CD4-positive, alpha-beta T cell (primary cell): ENCODE data around the gene ARHGEF25. TPM values are rescaled to one million over a fixed set of nuclear protein-coding genes. Genes with fewer than 3 reads are reported as not detected.
"Not testable (repeated sequence)": the region's sequence is repeated elsewhere in the genome, so short reads cannot be mapped to it uniquely, and the experiment has no call there.

Experiments used
- ATAC-seq: fragments of 200-7000 bp; cut with Tn5 transposase; one replicate; pipeline ENCODE4 v1.10.0; 2022; ENCODE audit warnings: mild to moderate bottlenecking; ENCODE audit not compliant: poor library complexity
- CTCF ChIA-PET: fragments of 350-600 bp; sonication (Branson Sonifier 250); formaldehyde crosslinking; loops from one replicate; lab custom pipeline; 2021; ENCODE audit warnings: antibody characterized with exemption, inconsistent platforms; lab: Charles Lee
- POLR2A ChIA-PET: fragments of 350-600 bp; sonication (Branson Sonifier 250); formaldehyde crosslinking; loops from one replicate; lab custom pipeline; 2021; ENCODE audit warnings: antibody characterized with exemption, inconsistent platforms; lab: Charles Lee
- DNase-seq, 14 experiments: peaks; one replicate each; pipeline ENCODE4 v3.0.0-alpha.2; 2013 to 2020; ENCODE audit warnings: mixed read lengths in 2 of 14
- H3K27ac ChIP-seq, 2 donors: one replicate each; pipeline versions ENCODE4 v1.5.1 to v1.7.0; 2013; ENCODE audit warnings: low read length in 2 of 2, low read depth in 1 of 2, mild to moderate bottlenecking in 1 of 2
- H3K27me3 ChIP-seq, 2 experiments: 1 replicate in 1 of 2; 2 replicates in 1 of 2; pipeline versions ENCODE4 v1.6.1 to v1.7.0; 2013; ENCODE audit warnings: low read length in 2 of 2, control low read depth in 1 of 2, mild to moderate bottlenecking in 1 of 2, moderate library complexity in 1 of 2; ENCODE audit not compliant: insufficient read depth in 2 of 2, control insufficient read depth in 1 of 2
- H3K36me3 ChIP-seq: one replicate; pipeline ENCODE4 v1.6.1; 2013; ENCODE audit warnings: low read length, control low read depth; ENCODE audit not compliant: insufficient read depth
- H3K4me1 ChIP-seq: one replicate; pipeline ENCODE4 v1.6.1; 2013; ENCODE audit warnings: low read length, control low read depth; ENCODE audit not compliant: insufficient read depth
- H3K4me3 ChIP-seq: one replicate; pipeline ENCODE4 v1.5.1; 2013; ENCODE audit warnings: mild to moderate bottlenecking, low read length, moderate library complexity
- H3K9me3 ChIP-seq, 2 experiments: 1 replicate in 1 of 2; 2 replicates in 1 of 2; pipeline versions ENCODE4 v1.6.1 to v1.7.0; 2013; ENCODE audit warnings: low read length in 2 of 2, mild to moderate bottlenecking in 2 of 2, control low read depth in 1 of 2, moderate library complexity in 1 of 2; ENCODE audit not compliant: control insufficient read depth in 1 of 2, insufficient read depth in 1 of 2
- H3K27ac Mint-ChIP-seq: one replicate; pipeline ENCODE4 v1.8.0; 2020; ENCODE audit warnings: mixed read lengths
- H3K27me3 Mint-ChIP-seq: one replicate; pipeline ENCODE4 v1.8.0; 2021; ENCODE audit warnings: mixed read lengths
- H3K36me3 Mint-ChIP-seq: one replicate; pipeline ENCODE4 v1.8.0; 2021; ENCODE audit warnings: low read depth, mixed read lengths
- H3K4me1 Mint-ChIP-seq: one replicate; pipeline ENCODE4 v1.8.0; 2021; ENCODE audit warnings: low read depth, mixed read lengths
- H3K4me3 Mint-ChIP-seq: one replicate; pipeline ENCODE4 v1.8.0; 2020; ENCODE audit warnings: mild to moderate bottlenecking, mixed read lengths
- H3K9me3 Mint-ChIP-seq: one replicate; pipeline ENCODE4 v1.8.0; 2020; ENCODE audit warnings: mixed read lengths
- CTCF ChIP-seq: fragments of 200-600 bp; IDR thresholded peaks from one replicate; pipeline ENCODE4 v1.8.0; 2022; ENCODE audit warnings: antibody characterized with exemption, mild to moderate bottlenecking
- intact Hi-C, 2 experiments: fragments of 100-400 bp; cut with DNase I in 1 of 2; cut with micrococcal nuclease in 1 of 2; formaldehyde crosslinking; loops; one replicate each; pipeline versions ENCODE4 v1.15.1 to v1.9.0; 2023 to 2025; cut with DNase I, micrococcal nuclease
- total RNA-seq, 174 experiments: library from RNA in 2 of 174; stranded (reverse) in 2 of 174; gene quantifications; one replicate each; pipeline ENCODE4 v1.2.3 and lab custom pipeline; 2021 to 2026

The ARHGEF25 gene
- total RNA-seq, 2 experiments from 2014 or later, result 0.25 to 0.27 TPM

GRCh38 chr12:57641699-57642442, 30.6 kb downstream of the ARHGEF25 start:
- no peak for TF ChIP-seq CTCF
- Histone ChIP-seq H3K36me3 (no peaks in the 10 kb centered on the region), H3K4me1 (no peaks in the 10 kb centered on the region), H3K9me3 (peaks cover 0 to 6% of the 10 kb centered on the region in 2 experiments), H3K4me3 (no peak overlapping the region), H3K27me3 (peaks cover 5 to 9% of the 10 kb centered on the region in 2 experiments), H3K27ac (no peak overlapping the region)
- Mint-ChIP-seq H3K27ac (no peak overlapping the region), H3K4me3 (no peak overlapping the region), H3K9me3 (no peaks in the 10 kb centered on the region), H3K4me1 (no peaks in the 10 kb centered on the region), H3K36me3 (no peaks in the 10 kb centered on the region), H3K27me3 (peaks cover 48% of the 10 kb centered on the region)
- CTCF ChIA-PET, result no interaction called here
- POLR2A ChIA-PET, result interaction anchor here (0.7 kb wide), 1 partner anchor 12 kb away, joined by 4 read pairs; no protein-coding TSS in a partner anchor
- intact Hi-C loops, result no loop called here
- DNase-seq, result no peak
- ATAC-seq, result no peak

- H3K27me3 Mint-ChIP-seq, result peaks cover 17% of the 10 kb centered on the region
- H3K27ac ChIP-seq, H3K27ac Mint-ChIP-seq, H3K9me3 ChIP-seq, intact Hi-C loops, H3K4me3 Mint-ChIP-seq, H3K4me1 Mint-ChIP-seq, DNase-seq, H3K36me3 ChIP-seq, H3K4me3 ChIP-seq, ATAC-seq, POLR2A ChIA-PET, H3K36me3 Mint-ChIP-seq, H3K27me3 ChIP-seq, H3K9me3 Mint-ChIP-seq, H3K4me1 ChIP-seq: not testable (repeated sequence)
- CTCF ChIA-PET, result interaction anchor here (0.7 to 1.1 kb wide), 2 partner anchors 13 to 83 kb away, joined by 3 read pairs; partner anchors contain the start of gene B4GALNT1
Observed at GRCh38 chr12:57645990-57646658, 34.9 kb downstream of the ARHGEF25 start.

- H3K36me3 ChIP-seq, H3K4me3 ChIP-seq, H3K4me3 Mint-ChIP-seq, H3K36me3 Mint-ChIP-seq, H3K9me3 Mint-ChIP-seq, DNase-seq, H3K4me1 ChIP-seq, ATAC-seq, H3K27ac Mint-ChIP-seq, H3K4me1 Mint-ChIP-seq, H3K27ac ChIP-seq, POLR2A ChIA-PET, H3K9me3 ChIP-seq, H3K27me3 ChIP-seq, intact Hi-C loops: not testable (repeated sequence)
- H3K27me3 Mint-ChIP-seq, result peaks cover 12% of the 10 kb centered on the region
- CTCF ChIA-PET, result interaction anchor here (1.1 kb wide), 1 partner anchor 14 kb away, joined by 3 read pairs; the partner anchor contains the start of gene B4GALNT1
Observed at GRCh38 chr12:57646659-57647049, 35.4 kb downstream of the ARHGEF25 start.

- Histone ChIP-seq H3K4me1 (no peaks in the 10 kb centered on the region), H3K4me3 (no peak overlapping the region), H3K27me3 (peaks cover 0 to 2% of the 10 kb centered on the region in 2 experiments), H3K27ac (no peak overlapping the region), H3K9me3 (peaks cover 0 to 6% of the 10 kb centered on the region in 2 experiments), H3K36me3 (no peaks in the 10 kb centered on the region)
- Mint-ChIP-seq H3K27me3 (no peaks in the 10 kb centered on the region), H3K27ac (no peak overlapping the region), H3K9me3 (peaks cover 6% of the 10 kb centered on the region), H3K4me3 (no peak overlapping the region), H3K4me1 (no peaks in the 10 kb centered on the region), H3K36me3 (no peaks in the 10 kb centered on the region)
- POLR2A ChIA-PET, result no interaction called here
- no peak for DNase-seq
- no peak for TF ChIP-seq CTCF
- CTCF ChIA-PET, result no interaction called here
- no peak for ATAC-seq
- intact Hi-C loops, result no loop called here
Observed at GRCh38 chr12:57654042-57654441, 42.8 kb downstream of the ARHGEF25 start.
